B cell (primary cell): ENCODE measurements around the gene NPHS1. TPM values are rescaled to one million over a fixed set of nuclear protein-coding genes. Genes with fewer than 3 reads are reported as not detected.

Experiments
- ATAC-seq: fragments of 200-7000 bp; cut with Tn5 transposase; one replicate; pipeline ENCODE4 v1.10.0; 2021; ENCODE audit warnings: low read depth, mild to moderate bottlenecking, moderate number of reproducible peaks, moderate library complexity
- CTCF ChIA-PET: fragments of 350-600 bp; sonication (Branson Sonifier 250); formaldehyde crosslinking; loops from one replicate; lab custom pipeline; 2021; ENCODE audit warnings: antibody characterized with exemption, inconsistent platforms; lab: Charles Lee
- POLR2A ChIA-PET: fragments of 350-600 bp; sonication (Branson Sonifier 250); formaldehyde crosslinking; loops from one replicate; lab custom pipeline; 2021; ENCODE audit warnings: antibody characterized with exemption; lab: Charles Lee
- DNase-seq: peaks from one replicate; pipeline ENCODE4 v3.0.0; 2013
- H2AFZ ChIP-seq: 2 replicates; pipeline ENCODE4 v1.6.1; 2012; ENCODE audit warnings: mild to moderate bottlenecking, low read depth, low read length; ENCODE audit not compliant: insufficient read depth, poor library complexity, severe bottlenecking
- H3K27ac ChIP-seq, 2 donors: 1 replicate in 1 of 2; 2 replicates in 1 of 2; pipeline ENCODE4 v1.5.1; 2012 to 2013; ENCODE audit warnings: low read length in 2 of 2, mild to moderate bottlenecking in 2 of 2, moderate library complexity in 1 of 2
- H3K27me3 ChIP-seq, 4 experiments: fragments of 200-600 bp in 1 of 4; sonication (generic) in 1 of 4; replicated peaks in 1 of 4; 1 replicate in 2 of 4; 2 replicates in 2 of 4; pipeline versions ENCODE4 v1.6.1 to v1.7.0; 2013 to 2016; ENCODE audit warnings: low read length in 3 of 4, mild to moderate bottlenecking in 2 of 4, mixed read lengths in 1 of 4, moderate library complexity in 1 of 4; ENCODE audit not compliant: insufficient read depth in 4 of 4, control insufficient read depth in 3 of 4; ENCODE audit errors: control extremely low read depth in 1 of 4
- H3K36me3 ChIP-seq, 2 experiments: replicated peaks in 1 of 2; 1 replicate in 1 of 2; 2 replicates in 1 of 2; pipeline versions ENCODE4 v1.6.1 to v1.7.1; 2013; ENCODE audit warnings: low read length in 1 of 2; ENCODE audit not compliant: insufficient read depth in 2 of 2, control insufficient read depth in 1 of 2; ENCODE audit errors: control extremely low read depth in 1 of 2, extremely low read depth in 1 of 2
- H3K4me1 ChIP-seq, 2 donors: fragments of 200-600 bp in 1 of 2; sonication (generic) in 1 of 2; 1 replicate in 1 of 2; 2 replicates in 1 of 2; pipeline versions ENCODE4 v1.5.1 to v1.6.1; 2013 to 2017; ENCODE audit warnings: low read length in 2 of 2; ENCODE audit not compliant: control insufficient read depth in 2 of 2, insufficient read depth in 2 of 2
- H3K4me2 ChIP-seq: replicated peaks from 2 replicates; pipeline ENCODE3; 2012; ENCODE audit warnings: mild to moderate bottlenecking, low read depth, low read length; ENCODE audit not compliant: poor library complexity, severe bottlenecking
- H3K4me3 ChIP-seq, 5 experiments: fragments of 200-600 bp in 1 of 5; sonication (generic) in 1 of 5; 1 replicate in 3 of 5; 2 replicates in 2 of 5; pipeline versions ENCODE4 v1.5.1 to v1.7.0; 2011 to 2016; ENCODE audit warnings: low read length in 4 of 5, mild to moderate bottlenecking in 4 of 5, low read depth in 2 of 5, control low read depth in 1 of 5, moderate library complexity in 1 of 5; ENCODE audit not compliant: insufficient read depth in 1 of 5; ENCODE audit errors: control extremely low read depth in 1 of 5, extremely low read depth in 1 of 5
- H3K79me2 ChIP-seq: fragments of 200-600 bp; sonication (generic); one replicate; pipeline ENCODE4 v1.6.0; 2016; ENCODE audit warnings: low read length; ENCODE audit not compliant: control insufficient read depth, insufficient read depth
- H3K9ac ChIP-seq: fragments of 200-600 bp; sonication (generic); 2 replicates; pipeline ENCODE4 v1.6.1; 2017; ENCODE audit warnings: mild to moderate bottlenecking, low read length, moderate library complexity
- H3K9me3 ChIP-seq, 3 donors: one replicate each; pipeline versions ENCODE4 v1.6.1 to v1.7.1; 2013; ENCODE audit warnings: low read length in 2 of 3; ENCODE audit not compliant: control insufficient read depth in 2 of 3, insufficient read depth in 1 of 3; ENCODE audit errors: control extremely low read depth in 1 of 3
- H4K20me1 ChIP-seq: 2 replicates; pipeline ENCODE4 v1.6.0; 2012; ENCODE audit warnings: mild to moderate bottlenecking, low read length; ENCODE audit not compliant: insufficient read depth, control insufficient read depth, poor library complexity, severe bottlenecking
- H3K27ac Mint-ChIP-seq: one replicate; pipeline ENCODE4 v1.8.0; 2021; ENCODE audit warnings: mixed read lengths
- H3K27me3 Mint-ChIP-seq: one replicate; pipeline ENCODE4 v1.8.0; 2021; ENCODE audit warnings: mixed read lengths
- H3K4me1 Mint-ChIP-seq: one replicate; pipeline ENCODE4 v1.8.0; 2021; ENCODE audit warnings: mixed read lengths
- H3K4me3 Mint-ChIP-seq: one replicate; pipeline ENCODE4 v1.8.0; 2021; ENCODE audit warnings: mixed read lengths
- H3K9me3 Mint-ChIP-seq: one replicate; pipeline ENCODE4 v1.8.0; 2022; ENCODE audit warnings: mixed read lengths; ENCODE audit not compliant: insufficient read depth
- EZH2 ChIP-seq: IDR thresholded peaks from 2 replicates; pipeline ENCODE4 v1.6.1; 2012; ENCODE audit warnings: borderline replicate concordance, low read depth, mild to moderate bottlenecking, moderate library complexity, low read length; ENCODE audit not compliant: insufficient read depth, poor library complexity, severe bottlenecking
- WGBS: methylation state at CpG from one replicate; pipeline ENCODE4 v1.1.5; 2013; ENCODE audit warnings: missing lambda C conversion rate; ENCODE audit not compliant: insufficient coverage; 5-methylcytosine and 5-hydroxymethylcytosine counted together
- intact Hi-C: fragments of 100-400 bp; cut with micrococcal nuclease; formaldehyde crosslinking; loops from one replicate; pipeline ENCODE4 v1.10.0; 2022
- polyA plus RNA-seq: library from polyadenylated mRNA; depleted of rRNA; stranded (reverse); fragments of >200 nt; gene quantifications from 2 replicates; pipeline ENCODE4 v1.2.3, GENCODE V29; 2012
- total RNA-seq, 2 donors: library from RNA; stranded (reverse); fragments of 120-200 nt in 1 of 2; gene quantifications; 1 replicate in 1 of 2; 2 replicates in 1 of 2; pipeline versions ENCODE4 v1.2.3 to v1.2.4, GENCODE V29; 2013 to 2022
- TF ChIP-seq, protein P1 (sequence below): fragments of 200-600 bp; IDR thresholded peaks from one replicate; pipeline ENCODE4 v1.8.0; 2022; ENCODE audit warnings: antibody characterized with exemption, mild to moderate bottlenecking

Gene NPHS1
- total and polyA plus RNA-seq, 2 donors (not counting 1 experiment from before 2014, with no cell fraction given) = not detected

DNA sequence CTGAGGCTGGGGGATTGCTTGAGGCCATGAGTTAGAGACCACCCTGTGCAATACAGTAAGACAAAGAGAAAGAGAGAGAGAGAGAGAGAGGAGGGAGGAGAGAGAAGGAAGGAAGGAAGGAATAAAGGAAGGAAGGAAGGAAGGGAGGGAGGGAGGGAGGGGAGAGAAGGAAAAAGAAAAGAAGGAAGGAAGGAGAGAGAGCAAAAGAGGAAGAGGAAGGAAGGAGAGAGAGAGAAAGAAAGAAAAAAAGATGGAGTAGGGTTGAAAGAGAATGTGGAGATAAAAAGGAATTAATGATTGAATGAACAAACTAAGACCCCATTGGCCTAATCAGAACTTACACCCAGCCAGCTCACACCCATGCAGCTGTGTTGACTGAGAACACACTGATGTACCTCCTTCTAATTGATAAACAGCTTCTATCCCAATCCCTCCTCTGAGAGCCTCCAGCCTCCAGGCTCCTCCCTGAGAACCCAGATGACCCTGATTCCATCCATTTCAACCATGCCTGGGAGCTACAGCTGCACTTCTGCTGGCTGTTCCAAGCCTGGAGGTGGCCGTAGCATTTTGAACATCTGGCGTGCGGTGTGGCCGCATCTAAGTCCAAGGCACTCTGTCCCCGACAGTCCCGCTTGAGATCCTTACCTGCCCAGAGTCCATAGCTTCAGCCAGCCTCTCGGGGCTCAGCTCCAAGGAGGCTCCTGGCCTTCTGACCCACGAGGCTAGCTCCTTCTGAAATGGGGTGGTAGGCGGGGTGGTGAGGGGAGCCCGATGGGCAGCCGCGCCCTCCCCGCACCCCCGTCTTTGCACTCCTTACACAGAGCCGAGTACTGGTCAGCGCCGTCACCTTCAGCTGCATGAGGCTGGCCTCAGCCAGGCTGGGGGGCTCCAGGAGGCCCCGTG is 40.7 kb downstream of the NPHS1 start:
- no peaks in the 10 kb centered on the region for H3K9me3 Mint-ChIP-seq
- ATAC-seq = no peak
- H3K27ac Mint-ChIP-seq = no peak overlapping the region

DNA sequence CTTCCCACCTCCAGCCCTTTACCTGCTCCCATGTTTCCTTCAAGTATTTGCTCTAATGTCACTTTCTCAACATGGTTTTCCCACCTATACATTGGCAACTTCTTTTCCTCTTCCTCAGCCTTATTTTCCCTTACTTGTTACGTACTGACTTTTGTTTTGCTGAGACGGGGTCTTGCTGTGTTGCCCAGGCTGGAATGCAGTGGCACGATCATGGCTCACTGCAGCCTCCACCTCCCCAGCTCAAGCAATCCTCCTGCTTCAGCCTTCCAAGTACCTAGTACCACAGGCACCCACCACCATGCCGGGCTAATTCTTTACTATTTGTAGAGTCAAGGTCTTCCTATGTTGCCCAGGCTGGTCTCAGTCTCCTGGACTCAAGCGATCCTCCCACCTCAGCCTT is 44.7 kb downstream of the NPHS1 start:
- intact Hi-C loops = no loop called here
- Histone ChIP-seq H3K36me3 (no peaks in the 10 kb centered on the region), H3K27ac (no peak overlapping the region), H3K9me3 (peaks cover 0 to 16% (median 0%) of the 10 kb centered on the region in 3 donors), H4K20me1 (no peaks in the 10 kb centered on the region), H2AFZ (no peak overlapping the region), H3K4me2 (no peak overlapping the region), H3K4me3 (no peak overlapping the region), H3K9ac (no peak overlapping the region), H3K27me3 (no peaks in the 10 kb centered on the region), H3K4me1 (peaks cover 11% of the 10 kb centered on the region in 2 donors), H3K79me2 (no peaks in the 10 kb centered on the region)
- 94% methylated on average over 5 of the region's 5 CpGs for whole genome bisulfite sequencing
- ATAC-seq (no peak), DNase-seq (no peak)
- no peak for TF ChIP-seq EZH2
- TF ChIP-seq, protein P1, sequence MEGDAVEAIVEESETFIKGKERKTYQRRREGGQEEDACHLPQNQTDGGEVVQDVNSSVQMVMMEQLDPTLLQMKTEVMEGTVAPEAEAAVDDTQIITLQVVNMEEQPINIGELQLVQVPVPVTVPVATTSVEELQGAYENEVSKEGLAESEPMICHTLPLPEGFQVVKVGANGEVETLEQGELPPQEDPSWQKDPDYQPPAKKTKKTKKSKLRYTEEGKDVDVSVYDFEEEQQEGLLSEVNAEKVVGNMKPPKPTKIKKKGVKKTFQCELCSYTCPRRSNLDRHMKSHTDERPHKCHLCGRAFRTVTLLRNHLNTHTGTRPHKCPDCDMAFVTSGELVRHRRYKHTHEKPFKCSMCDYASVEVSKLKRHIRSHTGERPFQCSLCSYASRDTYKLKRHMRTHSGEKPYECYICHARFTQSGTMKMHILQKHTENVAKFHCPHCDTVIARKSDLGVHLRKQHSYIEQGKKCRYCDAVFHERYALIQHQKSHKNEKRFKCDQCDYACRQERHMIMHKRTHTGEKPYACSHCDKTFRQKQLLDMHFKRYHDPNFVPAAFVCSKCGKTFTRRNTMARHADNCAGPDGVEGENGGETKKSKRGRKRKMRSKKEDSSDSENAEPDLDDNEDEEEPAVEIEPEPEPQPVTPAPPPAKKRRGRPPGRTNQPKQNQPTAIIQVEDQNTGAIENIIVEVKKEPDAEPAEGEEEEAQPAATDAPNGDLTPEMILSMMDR = no peak
- Mint-ChIP-seq H3K27ac (no peak overlapping the region), H3K4me1 (peaks cover 11% of the 10 kb centered on the region), H3K4me3 (no peak overlapping the region), H3K9me3 (no peaks in the 10 kb centered on the region), H3K27me3 (peaks cover 6% of the 10 kb centered on the region)
- ChIA-PET CTCF (no interaction called here), POLR2A (no interaction called here)

More for the DNA sequence above, 40.7 kb downstream of the NPHS1 start:
- Mint-ChIP-seq H3K4me3 (no peak overlapping the region), H3K27me3 (peaks cover 20% of the 10 kb centered on the region), H3K4me1 (no peaks in the 10 kb centered on the region)
- no peaks in the 10 kb centered on the region for H3K4me1 ChIP-seq
- POLR2A ChIA-PET = no interaction called here
- H2AFZ ChIP-seq = no peak overlapping the region
- no peaks in the 10 kb centered on the region for H3K79me2 ChIP-seq
- no peak overlapping the region for H3K4me2 ChIP-seq
- WGBS = 85% methylated on average over 16 of the region's 18 CpGs
- H3K27ac ChIP-seq = no peak overlapping the region
- H3K9me3 ChIP-seq = peaks cover 0 to 2% (median 0%) of the 10 kb centered on the region in 3 donors
- no peak overlapping the region for H3K4me3 ChIP-seq
- peaks cover 0 to 2% (median 0%) of the 10 kb centered on the region in 4 experiments for H3K27me3 ChIP-seq
- DNase-seq = no peak
- H3K9ac ChIP-seq = no peak overlapping the region
- intact Hi-C loops = no loop called here
- CTCF ChIA-PET = no interaction called here
- H4K20me1 ChIP-seq = no peaks in the 10 kb centered on the region
- no peaks in the 10 kb centered on the region for H3K36me3 ChIP-seq
- no peak for TF ChIP-seq EZH2
- TF ChIP-seq, protein P1 = no peak
